Measurements from ENCODE around the gene TBC1D10A. TPM values are rescaled to one million over a fixed set of nuclear protein-coding genes. Genes with fewer than 3 reads are reported as not detected.

The TBC1D10A gene
- total and polyA plus RNA-seq, 4 donors: 16.7 to 45.5 (median 27.5) TPM

DNA sequence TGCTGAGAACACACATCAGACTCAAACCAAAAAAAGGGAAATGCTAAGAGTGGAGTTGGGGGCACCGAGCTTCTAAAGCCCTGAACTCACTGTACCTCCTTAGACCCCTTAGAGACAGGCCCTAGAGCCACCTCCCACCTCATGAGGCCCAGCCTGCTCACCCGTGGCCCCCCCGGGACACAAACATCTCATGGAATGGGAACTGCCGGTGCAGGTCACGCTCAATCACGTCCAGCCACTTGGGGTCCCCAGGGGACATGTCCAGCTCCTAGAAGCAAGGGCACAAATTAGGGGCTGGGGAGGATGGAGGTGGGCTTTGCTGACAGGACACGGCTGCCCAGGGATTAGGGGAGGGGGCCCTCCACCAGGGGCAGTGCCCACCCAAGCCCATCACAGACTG lies 31.2 kb downstream of the TBC1D10A start:
- DNase-seq (no peak), ATAC-seq (ENCODE audit: low FRiP score) (no peak)
- intact Hi-C loops (cut with DNase I): no loop called here
- WGBS, 2 donors: 59 to 63% methylated on average over 7 of the region's 7 CpGs
- H3K27me3 ChIP-seq (ENCODE audit: control insufficient read depth in 1 of 2, insufficient read depth in 2 of 2, low read length in 1 of 2): no peaks in the 10 kb centered on the region
- H3K36me3 ChIP-seq (ENCODE audit: control insufficient read depth in 1 of 2, insufficient read depth in 2 of 2, low read length in 1 of 2): peaks cover 0 to 3% of the 10 kb centered on the region in 2 donors
- no peaks in the 10 kb centered on the region for H3K4me1 ChIP-seq (ENCODE audit: control insufficient read depth in 1 of 2, insufficient read depth in 2 of 2, low read length in 2 of 2)
- no peak overlapping the region for H3K27ac ChIP-seq (ENCODE audit: low read depth in 1 of 2, low read length in 2 of 2)
- H3K4me3 ChIP-seq (ENCODE audit: low read length in 2 of 2): no peak overlapping the region
- H3K9me3 ChIP-seq (ENCODE audit: control insufficient read depth, low read length): no peaks in the 10 kb centered on the region

DNA sequence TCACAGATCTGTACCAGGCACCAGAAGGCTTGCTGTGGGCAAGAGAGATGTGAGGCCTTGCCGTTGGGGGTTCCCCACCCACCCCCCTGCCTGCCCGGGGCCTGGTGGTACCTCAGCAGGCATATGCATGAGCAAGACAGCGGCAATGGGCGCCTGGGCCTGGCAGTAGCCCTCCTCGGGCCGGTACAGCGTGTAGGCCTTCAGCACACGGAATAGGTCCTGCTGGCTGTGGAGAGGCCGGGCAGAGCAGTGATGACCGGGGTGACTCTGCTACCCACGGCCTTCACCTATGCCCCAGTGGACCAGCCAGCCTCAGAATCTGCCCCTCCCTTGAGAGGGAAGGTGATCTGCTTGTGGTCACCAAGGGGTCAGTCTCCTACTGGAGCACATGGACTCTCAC lies 31.9 kb downstream of the TBC1D10A start:
- WGBS, 2 donors: 89 to 91% methylated on average over 11 of the region's 11 CpGs
- no peaks in the 10 kb centered on the region for H3K4me1 ChIP-seq (ENCODE audit: control insufficient read depth in 1 of 2, insufficient read depth in 2 of 2, low read length in 2 of 2)
- no peak overlapping the region for H3K27ac ChIP-seq (ENCODE audit: low read depth in 1 of 2, low read length in 2 of 2)
- no peaks in the 10 kb centered on the region for H3K27me3 ChIP-seq (ENCODE audit: control insufficient read depth in 1 of 2, insufficient read depth in 2 of 2, low read length in 1 of 2)
- H3K4me3 ChIP-seq (ENCODE audit: low read length in 2 of 2): no peak overlapping the region
- no peak for DNase-seq
- ATAC-seq (ENCODE audit: low FRiP score): no peak
- no peaks in the 10 kb centered on the region for H3K9me3 ChIP-seq (ENCODE audit: control insufficient read depth, low read length)
- intact Hi-C loops (cut with DNase I): loop anchor here in 1 of 2 donors (5.0 kb wide), 1 partner anchor 47 kb away; no protein-coding TSS in a partner anchor
- peaks cover 0 to 3% of the 10 kb centered on the region in 2 donors for H3K36me3 ChIP-seq (ENCODE audit: control insufficient read depth in 1 of 2, insufficient read depth in 2 of 2, low read length in 1 of 2)

GRCh38 chr22:30294066-30294465 lies 32.7 kb downstream of the TBC1D10A start:
- 91 to 97% methylated on average over 9 of the region's 9 CpGs for WGBS, 2 donors
- H3K27me3 ChIP-seq (ENCODE audit: control insufficient read depth in 1 of 2, insufficient read depth in 2 of 2, low read length in 1 of 2): no peaks in the 10 kb centered on the region
- DNase-seq (no peak), ATAC-seq (ENCODE audit: low FRiP score) (no peak)
- H3K4me1 ChIP-seq (ENCODE audit: control insufficient read depth in 1 of 2, insufficient read depth in 2 of 2, low read length in 2 of 2): no peaks in the 10 kb centered on the region
- H3K9me3 ChIP-seq (ENCODE audit: control insufficient read depth, low read length): no peaks in the 10 kb centered on the region
- H3K27ac ChIP-seq (ENCODE audit: low read depth in 1 of 2, low read length in 2 of 2): no peak overlapping the region
- intact Hi-C loops (cut with DNase I): loop anchor here in 1 of 2 donors (5.0 kb wide), 1 partner anchor 48 kb away; no protein-coding TSS in a partner anchor
- peaks cover 0 to 3% of the 10 kb centered on the region in 2 donors for H3K36me3 ChIP-seq (ENCODE audit: control insufficient read depth in 1 of 2, insufficient read depth in 2 of 2, low read length in 1 of 2)
- H3K4me3 ChIP-seq (ENCODE audit: low read length in 2 of 2): no peak overlapping the region

DNA sequence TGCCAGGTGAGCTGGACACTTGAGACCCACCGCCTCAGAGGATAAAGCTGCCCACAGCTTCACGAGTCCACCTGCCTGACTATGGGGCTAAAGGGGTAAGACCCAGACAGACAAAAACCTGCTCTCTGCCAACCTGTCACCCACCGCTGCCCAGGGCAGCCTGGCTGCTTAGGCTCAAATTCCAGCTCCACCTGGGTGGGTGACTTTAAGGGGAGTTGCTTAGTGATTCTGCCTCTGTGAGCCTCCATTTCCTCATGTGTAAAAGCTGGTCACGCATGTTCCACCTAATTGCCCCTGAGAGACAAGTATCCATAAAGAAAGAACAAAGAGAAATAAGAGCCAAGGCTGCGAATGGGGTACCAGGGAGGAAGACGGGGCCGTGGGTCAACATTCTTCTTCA lies 33.7 kb downstream of the TBC1D10A start:
- H3K27me3 ChIP-seq (ENCODE audit: control insufficient read depth in 1 of 2, insufficient read depth in 2 of 2, low read length in 1 of 2): no peaks in the 10 kb centered on the region
- no peak overlapping the region for H3K4me3 ChIP-seq (ENCODE audit: low read length in 2 of 2)
- intact Hi-C loops (cut with DNase I): loop anchor here in 1 of 2 donors (5.0 kb wide), 1 partner anchor 49 kb away; no protein-coding TSS in a partner anchor
- no peaks in the 10 kb centered on the region for H3K9me3 ChIP-seq (ENCODE audit: control insufficient read depth, low read length)
- peaks cover 0 to 3% of the 10 kb centered on the region in 2 donors for H3K36me3 ChIP-seq (ENCODE audit: control insufficient read depth in 1 of 2, insufficient read depth in 2 of 2, low read length in 1 of 2)
- 89 to 92% methylated on average over 7 of the region's 7 CpGs for WGBS, 2 donors
- ATAC-seq (ENCODE audit: low FRiP score) (no peak), DNase-seq (no peak)
- H3K4me1 ChIP-seq (ENCODE audit: control insufficient read depth in 1 of 2, insufficient read depth in 2 of 2, low read length in 2 of 2): no peaks in the 10 kb centered on the region
- H3K27ac ChIP-seq (ENCODE audit: low read depth in 1 of 2, low read length in 2 of 2): no peak overlapping the region

- Histone ChIP-seq H3K36me3 (ENCODE audit: control insufficient read depth in 1 of 2, insufficient read depth in 2 of 2, low read length in 1 of 2) (peaks cover 0 to 3% of the 10 kb centered on the region in 2 donors), H3K27ac (ENCODE audit: low read depth in 1 of 2, low read length in 2 of 2) (peak overlapping the region in 1 of 2 donors; percentile 85), H3K4me3 (ENCODE audit: low read length in 2 of 2) (no peak overlapping the region), H3K9me3 (ENCODE audit: control insufficient read depth, low read length) (no peaks in the 10 kb centered on the region), H3K27me3 (ENCODE audit: control insufficient read depth in 1 of 2, insufficient read depth in 2 of 2, low read length in 1 of 2) (no peaks in the 10 kb centered on the region), H3K4me1 (ENCODE audit: control insufficient read depth in 1 of 2, insufficient read depth in 2 of 2, low read length in 2 of 2) (no peaks in the 10 kb centered on the region)
- no peak for DNase-seq
- intact Hi-C loops (cut with DNase I): loop anchor here in 1 of 2 donors (5.0 kb wide), 1 partner anchor 50 kb away; no protein-coding TSS in a partner anchor
- no peak for ATAC-seq (ENCODE audit: low FRiP score)
- 78 to 85% methylated on average over 18 of the region's 18 CpGs for WGBS, 2 donors
Measured at GRCh38 chr22:30292069-30292970, 34.4 kb downstream of the TBC1D10A start.

DNA sequence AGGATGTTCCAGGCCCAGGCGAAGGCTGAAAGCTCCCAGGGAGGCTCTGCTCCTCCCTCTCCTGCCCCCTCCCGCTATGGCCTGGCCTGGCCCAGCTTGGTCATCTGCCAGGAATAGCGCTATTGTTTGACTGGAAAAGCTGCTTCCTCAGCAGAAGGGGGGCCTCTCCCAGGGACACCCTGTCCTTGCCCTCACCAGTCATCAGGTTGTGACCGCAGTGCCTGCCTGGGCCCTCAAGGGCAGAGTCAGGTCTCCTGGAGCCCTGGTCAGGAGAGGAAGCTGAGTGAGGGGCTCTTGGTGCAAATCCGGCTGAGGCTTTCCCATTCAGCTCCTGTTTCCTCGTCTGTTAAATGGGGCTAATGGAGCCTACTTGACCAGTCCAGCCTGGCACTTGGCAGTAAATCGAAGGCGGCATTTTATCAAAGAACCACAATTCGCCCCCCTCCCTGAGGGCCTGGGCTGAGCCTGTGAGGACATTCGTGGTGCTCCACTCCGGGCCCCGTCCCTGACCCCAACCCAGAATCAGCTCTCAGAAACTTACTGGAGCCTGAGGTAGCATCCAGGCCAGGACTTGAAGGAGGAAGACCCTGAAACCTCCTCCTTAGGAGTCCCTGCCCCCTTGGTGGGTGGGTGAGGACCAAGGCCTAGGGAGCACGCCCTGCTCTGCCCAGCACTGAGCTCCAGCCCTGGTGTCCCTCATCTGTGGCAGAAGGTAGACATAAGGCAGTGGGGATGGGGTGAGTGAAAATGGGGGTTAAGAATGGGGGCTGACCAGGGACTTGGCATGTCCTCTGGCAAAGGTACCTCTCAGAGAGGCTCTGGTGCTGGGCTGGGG lies 35.5 kb downstream of the TBC1D10A start:
- no peaks in the 10 kb centered on the region for H3K27me3 ChIP-seq (ENCODE audit: control insufficient read depth in 1 of 2, insufficient read depth in 2 of 2, low read length in 1 of 2)
- DNase-seq (peak; percentile 91 to 92), ATAC-seq (ENCODE audit: low FRiP score) (peak; percentile 40)
- H3K9me3 ChIP-seq (ENCODE audit: control insufficient read depth, low read length): no peaks in the 10 kb centered on the region
- H3K27ac ChIP-seq (ENCODE audit: low read depth in 1 of 2, low read length in 2 of 2): peak overlapping the region; percentile 73 to 85
- 36 to 39% methylated on average over 13 of the region's 13 CpGs for WGBS, 2 donors
- intact Hi-C loops (cut with DNase I): loop anchor here in 1 of 2 donors (5.0 kb wide), 1 partner anchor 51 kb away; no protein-coding TSS in a partner anchor
- peaks cover 0 to 3% of the 10 kb centered on the region in 2 donors for H3K36me3 ChIP-seq (ENCODE audit: control insufficient read depth in 1 of 2, insufficient read depth in 2 of 2, low read length in 1 of 2)
- H3K4me3 ChIP-seq (ENCODE audit: low read length in 2 of 2): no peak overlapping the region
- H3K4me1 ChIP-seq (ENCODE audit: control insufficient read depth in 1 of 2, insufficient read depth in 2 of 2, low read length in 2 of 2): no peaks in the 10 kb centered on the region

- DNase-seq (no peak), ATAC-seq (ENCODE audit: low FRiP score) (peak; percentile 0)
- no peaks in the 10 kb centered on the region for H3K9me3 ChIP-seq (ENCODE audit: control insufficient read depth, low read length)
- WGBS, 2 donors: 13 to 22% methylated on average over 3 of the region's 3 CpGs
- H3K27ac ChIP-seq (ENCODE audit: low read depth in 1 of 2, low read length in 2 of 2): peak overlapping the region; percentile 59 to 85
- no peak overlapping the region for H3K4me3 ChIP-seq (ENCODE audit: low read length in 2 of 2)
- intact Hi-C loops (cut with DNase I): loop anchor here in 1 of 2 donors (5.0 kb wide), 1 partner anchor 52 kb away; no protein-coding TSS in a partner anchor
- H3K27me3 ChIP-seq (ENCODE audit: control insufficient read depth in 1 of 2, insufficient read depth in 2 of 2, low read length in 1 of 2): no peaks in the 10 kb centered on the region
- H3K36me3 ChIP-seq (ENCODE audit: control insufficient read depth in 1 of 2, insufficient read depth in 2 of 2, low read length in 1 of 2): peaks cover 0 to 3% of the 10 kb centered on the region in 2 donors
- H3K4me1 ChIP-seq (ENCODE audit: control insufficient read depth in 1 of 2, insufficient read depth in 2 of 2, low read length in 2 of 2): no peaks in the 10 kb centered on the region
Measured at GRCh38 chr22:30290342-30291057, 36.2 kb downstream of the TBC1D10A start.

DNA sequence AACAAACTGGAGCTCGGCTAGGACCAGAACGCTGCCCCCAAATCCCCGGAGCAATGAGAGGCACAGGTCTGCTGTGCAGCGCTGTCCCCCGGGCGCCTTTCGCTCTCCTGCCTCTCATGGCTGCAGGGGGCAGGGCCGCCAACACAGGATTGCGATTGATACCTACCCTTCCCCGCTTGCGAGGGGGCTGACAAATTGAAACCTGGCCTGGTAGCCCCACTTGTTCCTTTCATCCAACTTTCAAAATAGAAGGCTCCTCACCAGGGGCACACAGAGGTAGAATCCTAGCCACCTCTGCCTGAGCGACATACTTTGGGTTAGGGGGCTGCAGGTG lies 36.8 kb downstream of the TBC1D10A start:
- peak; percentile 1 for ATAC-seq (ENCODE audit: low FRiP score)
- no peak for DNase-seq
- H3K27me3 ChIP-seq (ENCODE audit: control insufficient read depth in 1 of 2, insufficient read depth in 2 of 2, low read length in 1 of 2): no peaks in the 10 kb centered on the region
- H3K36me3 ChIP-seq (ENCODE audit: control insufficient read depth in 1 of 2, insufficient read depth in 2 of 2, low read length in 1 of 2): peaks cover 0 to 5% of the 10 kb centered on the region in 2 donors
- no peaks in the 10 kb centered on the region for H3K9me3 ChIP-seq (ENCODE audit: control insufficient read depth, low read length)
- intact Hi-C loops (cut with DNase I): loop anchor here (1.0 to 5.0 kb wide), 6 partner anchors 15 to 97 kb away; partner anchors contain the start of genes TBC1D10A (in 2 of the 2), CCDC157 (in 1 of the 2), RNF215 (in 1 of the 2) and SF3A1 (in 1 of the 2)
- WGBS, 2 donors: 9 to 10% methylated on average over 12 of the region's 12 CpGs
- H3K4me3 ChIP-seq (ENCODE audit: low read length in 2 of 2): peak overlapping the region in 1 of 2 donors; percentile 19
- H3K27ac ChIP-seq (ENCODE audit: low read depth in 1 of 2, low read length in 2 of 2): peak overlapping the region; percentile 59 to 85
- no peaks in the 10 kb centered on the region for H3K4me1 ChIP-seq (ENCODE audit: control insufficient read depth in 1 of 2, insufficient read depth in 2 of 2, low read length in 2 of 2)

All from aorta (tissue), 5 donors.